CD4-positive, alpha-beta T cell treated with Interleukin-21 for 1 hour (primary cell): ENCODE data around the gene ASPHD2.
"Not testable (repeated sequence)": the region's sequence is repeated elsewhere in the genome, so short reads cannot be mapped to it uniquely, and the experiment has no call there.

Source experiments
- DNase-seq: peaks from one replicate; pipeline ENCODE4 v3.0.0-alpha.2; 2020

The ASPHD2 gene, protein sequence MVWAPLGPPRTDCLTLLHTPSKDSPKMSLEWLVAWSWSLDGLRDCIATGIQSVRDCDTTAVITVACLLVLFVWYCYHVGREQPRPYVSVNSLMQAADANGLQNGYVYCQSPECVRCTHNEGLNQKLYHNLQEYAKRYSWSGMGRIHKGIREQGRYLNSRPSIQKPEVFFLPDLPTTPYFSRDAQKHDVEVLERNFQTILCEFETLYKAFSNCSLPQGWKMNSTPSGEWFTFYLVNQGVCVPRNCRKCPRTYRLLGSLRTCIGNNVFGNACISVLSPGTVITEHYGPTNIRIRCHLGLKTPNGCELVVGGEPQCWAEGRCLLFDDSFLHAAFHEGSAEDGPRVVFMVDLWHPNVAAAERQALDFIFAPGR

DNA sequence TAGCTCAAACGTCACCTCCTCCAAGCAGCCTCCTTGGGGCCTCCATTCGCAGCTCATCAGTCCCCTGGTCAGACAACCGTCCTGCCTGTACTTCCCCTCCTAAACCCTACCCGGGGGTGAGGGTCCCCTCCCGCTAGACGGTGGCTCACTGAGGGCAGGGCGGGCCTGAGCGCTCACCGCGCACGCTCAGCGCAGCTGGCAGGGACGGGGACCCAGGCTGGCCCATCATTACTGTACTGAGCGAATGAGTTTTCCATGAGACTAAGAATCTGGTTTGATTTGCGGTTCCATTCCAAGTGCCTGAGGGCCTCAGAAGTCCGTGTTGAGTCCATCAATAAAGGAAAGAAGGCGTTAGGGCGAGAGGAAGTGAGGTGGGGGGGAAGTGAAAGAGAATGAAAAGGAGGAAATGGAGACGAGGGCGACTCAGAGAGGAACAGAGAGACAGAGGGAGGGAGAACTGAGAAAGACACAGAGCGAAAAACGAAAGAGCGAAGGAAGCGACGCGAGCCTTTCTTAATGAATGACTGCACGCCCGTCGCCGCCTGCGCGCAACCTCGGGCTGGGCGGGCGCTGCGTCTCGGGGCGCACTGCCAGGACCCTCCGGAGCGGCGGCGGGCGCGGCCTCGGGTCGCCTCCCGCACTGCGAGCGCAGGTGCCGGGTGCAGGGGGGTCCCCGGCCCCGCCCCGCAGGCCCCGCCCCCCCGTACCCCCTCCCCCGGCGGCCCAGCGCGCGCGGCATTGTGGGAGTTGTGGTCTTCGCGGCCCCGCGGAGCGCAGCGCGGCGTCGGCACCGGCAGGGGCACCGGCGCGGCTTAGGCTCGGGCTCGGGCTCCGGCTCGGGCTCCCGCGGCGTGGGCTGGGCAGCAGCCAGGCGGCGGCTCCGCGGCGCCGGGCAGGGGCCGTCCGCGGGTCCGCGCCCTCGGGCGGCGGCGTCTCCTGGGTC is at the start of gene ASPHD2:
TSS of gene ASPHD2 (plus strand) at position 746 of the 943 bp plus-strand sequence. CDS start 4,356 bp downstream, outside the sequence.
- DNase-seq: peak; percentile 84

DNA sequence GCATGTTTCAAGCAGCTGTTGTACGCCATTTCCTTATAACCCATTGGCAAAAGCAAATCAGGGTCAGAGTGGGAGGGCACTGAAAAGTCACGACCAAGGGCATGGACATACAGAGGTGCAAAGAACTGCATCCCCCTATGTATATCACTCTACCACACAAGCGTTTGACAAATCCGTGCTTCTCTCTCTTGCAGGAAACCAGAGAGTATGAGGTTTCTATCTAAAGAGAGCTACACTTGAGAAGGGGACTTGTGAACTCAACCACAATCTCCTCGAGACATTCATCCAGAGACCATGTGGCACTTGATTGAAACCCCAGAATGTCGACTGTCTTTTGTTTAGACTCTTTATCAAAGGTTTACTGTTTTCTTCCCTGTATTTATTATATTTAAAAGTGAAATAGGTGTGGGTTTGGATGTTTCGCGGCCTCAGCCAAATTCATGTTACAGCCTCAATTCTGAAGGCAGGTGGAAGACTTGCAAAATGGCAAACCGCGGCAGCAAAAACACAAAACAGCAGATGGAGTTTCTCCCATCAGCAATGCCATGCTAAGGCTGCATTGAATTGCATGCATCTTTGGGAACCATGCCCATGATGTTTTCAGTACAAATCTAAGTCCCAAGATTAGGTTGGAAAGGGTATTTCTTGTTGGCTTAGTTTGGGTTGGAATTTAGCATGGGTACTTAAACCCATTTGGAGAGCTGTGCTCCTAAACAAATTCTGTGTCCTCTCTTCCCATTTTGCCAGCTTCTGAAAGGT is 48.8 kb upstream of the ASPHD2 start:
- DNase-seq: no peak

DNA sequence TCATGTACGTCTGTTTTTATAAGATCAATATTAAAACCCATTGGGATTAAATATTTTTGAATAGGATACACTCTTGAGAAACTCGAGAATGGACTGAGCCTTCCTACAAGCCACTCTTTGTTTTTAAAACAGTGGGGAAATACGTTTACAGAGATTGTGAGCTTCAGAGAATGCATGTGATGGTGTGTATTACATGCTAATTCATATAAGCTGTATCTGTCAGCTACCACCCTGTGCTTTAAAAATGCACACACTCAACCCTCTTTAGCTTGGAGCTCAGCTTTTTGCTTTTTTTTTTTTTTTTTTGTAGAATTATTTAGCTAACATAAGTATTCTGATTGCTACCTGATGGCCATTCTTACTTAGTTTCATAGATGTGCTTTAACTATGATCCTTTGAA is 46.3 kb upstream of the ASPHD2 start:
- no peak for DNase-seq

DNA sequence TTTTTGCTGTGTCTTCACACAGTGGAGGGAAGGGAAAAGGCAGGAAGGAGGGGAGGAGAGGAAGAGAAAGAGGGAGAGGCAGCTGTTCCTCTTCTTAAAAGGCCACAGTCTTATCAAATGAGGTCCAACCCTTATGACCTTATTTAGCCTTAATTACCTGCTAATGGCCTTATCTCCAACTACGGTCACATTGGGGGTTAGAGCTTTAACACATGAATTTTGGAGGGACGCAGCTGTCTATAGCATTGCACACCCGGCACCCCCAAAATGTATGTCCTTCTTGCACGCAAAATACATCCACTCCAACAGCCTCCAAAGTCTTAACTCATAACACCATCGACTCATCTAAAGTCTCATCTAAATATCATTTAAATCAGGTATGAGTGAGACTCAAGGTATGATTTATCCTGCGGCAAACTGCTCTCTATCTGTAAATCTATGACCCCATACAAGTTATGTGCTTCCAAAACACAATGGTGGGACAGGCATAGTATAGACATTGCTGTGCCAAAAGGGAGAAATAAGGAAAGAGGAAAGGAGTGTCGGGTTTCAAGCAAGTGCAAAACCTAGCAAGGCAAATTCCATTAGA is 45.0 kb upstream of the ASPHD2 start:
- no peak for DNase-seq

DNA sequence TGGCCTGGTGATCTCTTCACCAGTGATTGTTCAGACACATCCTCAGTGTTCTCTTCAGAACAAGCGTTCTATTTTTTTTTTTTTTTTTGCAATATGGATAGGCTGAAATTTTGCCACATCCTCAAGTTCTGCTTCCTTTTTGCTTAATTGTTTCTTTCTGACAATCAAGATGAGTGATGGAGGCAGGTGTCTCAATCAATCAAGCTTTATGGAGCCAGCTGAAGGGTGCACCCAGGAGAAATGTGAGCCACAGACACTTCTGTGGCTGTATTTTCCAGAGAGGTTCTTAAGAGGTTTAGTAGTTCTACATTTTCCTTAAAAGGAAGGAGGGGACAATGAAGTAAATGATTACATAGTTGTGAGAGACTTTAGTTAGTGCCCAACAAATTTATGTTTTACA is 43.9 kb upstream of the ASPHD2 start:
- DNase-seq: no peak

DNA sequence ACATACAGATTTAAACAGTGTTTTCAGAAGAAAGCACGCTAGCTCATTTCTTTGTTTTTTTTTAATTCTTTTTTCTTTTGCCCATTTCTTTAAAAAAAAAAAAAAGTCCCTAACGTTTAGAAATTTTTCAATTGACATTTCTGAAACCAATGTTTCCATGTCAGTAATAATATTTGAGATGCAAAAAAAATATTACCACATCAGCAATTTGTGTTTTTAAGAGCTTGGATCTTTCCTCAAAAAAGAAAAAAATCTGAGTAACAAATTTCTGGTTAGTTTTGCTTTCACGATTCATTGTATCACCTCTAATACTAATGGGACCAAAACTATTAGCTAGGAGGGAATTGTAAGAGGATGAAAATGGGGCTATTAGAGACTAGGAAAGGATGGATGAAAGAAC is 39.9 kb upstream of the ASPHD2 start:
- no peak for DNase-seq

DNA sequence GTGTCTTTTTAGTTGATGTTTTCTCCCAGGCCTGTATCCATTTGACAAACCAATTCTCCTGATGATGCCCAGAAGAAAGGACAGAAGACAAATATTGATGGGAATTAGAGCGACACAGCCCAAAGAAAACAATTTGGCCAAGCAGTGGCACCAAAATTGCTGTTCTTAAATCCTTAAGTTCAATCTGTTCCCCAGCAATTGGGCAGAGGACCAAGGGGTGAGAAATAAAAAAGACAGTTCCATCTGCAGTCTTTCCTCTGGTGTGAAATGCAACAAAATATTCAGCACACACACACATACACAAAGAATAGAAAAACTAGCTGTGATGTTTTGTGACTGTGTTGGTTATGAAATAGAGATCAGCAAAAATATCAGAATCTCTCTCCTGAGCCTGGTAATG is 38.0 kb upstream of the ASPHD2 start:
- DNase-seq: no peak

DNA sequence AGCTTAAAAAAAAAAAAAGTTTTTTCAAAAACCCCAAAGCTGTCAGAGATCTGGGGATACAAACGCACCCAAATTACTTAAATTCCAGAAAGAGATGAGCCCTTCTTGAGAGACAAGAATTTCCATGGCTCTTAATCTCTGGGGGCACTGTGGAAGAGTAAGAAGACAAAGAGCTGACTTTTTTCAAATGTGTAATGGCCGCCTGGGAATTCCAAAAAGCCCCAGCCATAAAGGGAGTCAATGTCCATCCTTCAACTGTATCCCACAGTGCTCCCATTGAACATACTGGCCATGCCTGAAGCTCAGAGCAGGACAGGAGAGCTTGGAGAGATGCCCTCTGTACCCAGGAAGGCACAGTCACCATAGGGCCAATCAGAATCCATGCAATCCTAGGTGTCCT is 37.4 kb upstream of the ASPHD2 start:
- DNase-seq: no peak

DNA sequence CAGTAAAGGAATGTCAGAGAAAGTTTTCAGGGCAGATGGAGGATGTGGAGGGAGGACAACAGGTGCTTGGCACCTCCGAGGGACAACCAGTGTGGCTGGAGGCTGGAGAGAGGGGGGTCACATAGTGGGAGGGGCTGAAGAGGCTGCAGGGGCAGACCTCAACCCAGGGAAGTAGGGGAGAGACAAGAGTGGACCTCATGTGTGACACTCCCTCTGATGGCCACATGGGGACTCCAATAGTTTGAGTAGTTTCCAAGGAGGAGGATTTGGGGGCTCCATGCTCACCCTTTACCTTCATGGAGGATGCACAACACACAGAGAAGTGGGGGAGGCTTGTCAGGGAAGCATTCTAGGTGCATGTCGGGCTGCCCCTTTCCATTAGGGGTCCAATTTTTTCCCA is 35.1 kb upstream of the ASPHD2 start:
- DNase-seq: no peak

DNA sequence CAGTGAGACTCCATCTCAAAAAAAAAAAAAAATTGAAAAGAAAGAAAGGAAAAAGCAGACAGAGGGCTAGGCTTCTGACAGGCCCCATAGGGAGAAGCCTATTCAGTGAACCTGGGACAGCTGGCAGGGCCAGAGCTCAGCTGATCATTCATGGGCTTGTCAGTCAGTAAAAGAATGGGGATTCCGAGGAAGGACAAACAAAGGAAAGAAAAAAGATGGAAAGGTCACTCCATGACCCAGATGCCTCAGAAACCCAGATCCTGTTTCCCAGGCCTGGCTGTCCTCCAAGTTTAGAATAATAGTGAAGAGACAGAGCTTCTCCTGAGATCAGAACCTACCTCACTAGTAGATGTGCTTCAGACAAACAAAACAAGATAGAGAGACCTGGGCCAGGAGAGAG is 34.3 kb upstream of the ASPHD2 start:
- DNase-seq: no peak

DNA sequence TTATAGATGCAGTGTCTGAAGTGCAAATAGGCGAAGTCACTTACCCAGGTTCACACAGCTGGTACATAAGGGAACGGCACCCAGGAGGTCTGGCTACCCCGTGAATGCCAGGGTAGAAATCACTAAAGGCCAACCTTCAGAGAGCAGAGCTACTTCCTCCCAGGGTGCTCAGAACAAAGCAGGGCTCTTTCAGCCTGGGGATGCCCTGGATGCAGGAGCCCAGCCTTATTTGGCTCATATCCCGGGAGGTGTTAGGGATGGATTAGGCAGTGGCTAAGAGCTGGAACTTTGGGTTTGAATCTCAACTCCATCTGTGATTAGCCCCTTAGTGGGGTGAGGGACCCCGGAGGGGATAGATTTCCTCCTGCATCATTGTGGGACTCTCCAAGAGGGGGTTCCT is 33.1 kb upstream of the ASPHD2 start:
- no peak for DNase-seq

DNA sequence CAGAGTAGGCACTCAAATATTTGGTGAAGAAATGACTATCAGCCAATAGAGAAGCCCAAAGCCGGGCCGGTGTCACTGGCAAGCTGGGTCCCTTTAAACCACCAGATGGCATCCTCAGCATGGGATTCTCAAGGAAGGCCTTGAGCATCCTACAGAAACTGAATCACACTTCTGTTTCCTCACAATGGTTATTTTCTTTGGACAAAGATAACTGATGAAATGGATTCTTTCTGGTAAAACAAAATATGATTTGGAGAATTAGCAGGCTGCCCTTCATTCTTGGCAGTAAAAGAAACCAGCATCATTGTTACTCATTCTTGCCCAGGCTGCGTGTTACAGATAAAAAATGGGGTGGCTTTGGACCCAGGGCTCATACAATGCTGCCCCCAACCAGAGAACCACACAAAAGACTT is 30.3 kb upstream of the ASPHD2 start:
- peak; percentile 63 for DNase-seq

DNA sequence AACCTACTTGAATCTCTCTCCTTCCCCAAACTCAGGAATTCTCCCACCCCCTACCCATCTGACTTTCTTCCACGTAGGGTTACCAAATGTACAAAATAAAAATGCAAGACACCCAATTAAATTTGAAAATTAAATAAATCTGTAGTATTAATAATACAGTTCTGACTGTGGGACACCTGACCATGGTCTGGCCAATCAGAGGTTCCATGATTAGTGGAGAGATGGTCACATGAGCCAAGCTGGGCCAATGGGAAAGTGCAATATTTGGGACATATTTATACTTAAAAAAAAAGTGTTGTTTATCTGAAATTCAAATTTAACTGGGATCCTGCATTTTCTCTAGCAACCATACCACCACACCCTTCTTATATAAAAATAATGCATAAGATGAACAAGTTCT is 29.8 kb upstream of the ASPHD2 start:
- no peak for DNase-seq

DNA sequence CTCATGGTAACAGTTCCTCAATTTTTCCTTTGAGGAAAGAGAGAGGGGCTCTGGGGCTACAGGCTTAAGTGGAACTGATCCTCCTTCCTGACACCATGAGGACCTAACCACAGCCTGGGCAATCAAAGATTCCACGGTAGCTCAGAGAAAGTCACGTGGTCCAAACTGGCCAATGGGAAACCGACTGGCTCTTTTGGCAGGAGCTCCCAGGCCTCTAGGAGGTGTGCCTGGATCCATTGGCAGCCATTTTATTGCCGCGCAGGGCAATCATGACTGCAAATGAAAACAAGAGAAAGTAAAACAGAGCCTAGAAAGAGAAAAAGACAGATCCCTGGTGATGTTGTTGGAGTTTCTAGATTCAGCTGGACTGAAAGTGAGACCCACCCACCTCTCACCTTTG is 27.3 kb upstream of the ASPHD2 start:
- DNase-seq: no peak

DNA sequence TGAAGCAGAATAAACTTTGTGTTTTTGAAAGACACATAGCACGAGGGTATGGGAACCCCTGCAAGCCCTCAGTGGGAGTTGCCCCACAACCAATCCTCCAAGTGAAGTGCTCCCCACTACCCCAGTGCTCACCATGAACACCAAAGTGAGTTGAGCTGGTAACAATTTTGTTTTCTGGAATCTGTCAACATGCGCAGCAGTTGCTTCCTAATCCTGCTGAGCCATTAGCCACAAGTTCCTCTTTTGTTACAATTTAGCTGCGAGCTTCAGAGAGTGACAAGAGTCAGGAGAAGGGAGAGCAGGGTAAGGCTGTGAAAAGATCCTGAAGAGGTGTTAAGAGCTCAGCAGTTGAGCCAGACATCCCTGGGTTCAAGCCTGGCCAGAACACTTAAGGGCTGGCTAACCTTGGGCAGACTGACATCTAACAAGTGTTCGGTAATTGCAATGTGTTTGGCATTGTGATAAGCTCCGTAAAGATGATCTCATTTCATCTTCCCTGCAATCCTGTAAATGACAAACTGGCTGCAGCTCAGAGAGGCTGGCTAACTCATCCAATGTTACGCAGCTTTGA is 24.1 kb upstream of the ASPHD2 start:
- DNase-seq: peak; percentile 2

DNA sequence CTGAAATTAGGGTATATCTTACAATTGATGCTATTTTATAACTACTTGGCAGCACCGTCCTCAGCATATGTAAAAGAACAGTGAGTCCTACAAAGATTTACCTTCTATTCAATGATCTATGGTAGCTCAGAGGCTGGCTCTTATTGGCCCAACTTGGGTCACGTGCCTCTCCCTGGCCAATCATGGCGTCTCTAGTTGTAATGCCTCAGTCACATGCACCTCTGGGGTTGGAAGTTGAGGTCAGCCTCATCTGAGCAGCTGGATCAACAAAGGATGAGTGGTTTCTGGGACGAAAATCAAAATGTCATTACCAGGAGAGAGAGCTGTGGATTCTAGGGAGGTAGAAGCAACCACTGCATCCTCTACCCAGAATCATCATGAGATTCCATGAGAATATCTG is 22.9 kb upstream of the ASPHD2 start:
- DNase-seq: no peak

DNA sequence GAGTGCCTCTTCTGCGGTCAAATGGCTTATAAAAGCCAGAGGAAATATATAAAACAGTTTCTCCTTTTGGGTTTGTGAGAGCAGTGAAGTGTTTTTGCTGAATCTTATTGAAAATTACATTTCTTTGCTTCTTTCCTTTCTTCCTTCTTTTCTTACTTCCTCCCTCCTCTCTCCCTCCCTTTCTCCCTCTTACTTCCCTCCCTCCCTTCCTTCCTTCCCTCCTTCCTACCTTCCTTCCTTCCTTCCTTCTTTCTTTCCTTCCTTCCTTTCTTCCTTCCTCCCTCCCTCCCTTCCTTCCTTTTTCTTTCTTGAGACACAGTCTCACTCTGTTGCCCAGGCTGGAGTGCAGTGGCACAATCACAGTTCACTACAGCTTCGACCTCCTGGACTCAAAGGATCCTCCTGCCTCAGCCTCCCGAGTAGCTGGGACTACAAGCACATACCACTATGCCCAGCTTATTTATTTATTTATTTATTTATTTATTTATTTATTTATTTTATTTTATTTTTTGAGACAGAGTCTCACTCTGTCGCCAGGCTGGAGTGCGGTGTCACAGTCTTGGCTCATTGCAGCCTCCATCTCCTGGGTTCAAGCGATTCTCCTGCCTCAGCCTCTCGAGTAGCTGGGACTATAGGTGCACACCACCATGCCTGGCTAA is 20.4 kb upstream of the ASPHD2 start:
- not testable (repeated sequence) for DNase-seq

DNA sequence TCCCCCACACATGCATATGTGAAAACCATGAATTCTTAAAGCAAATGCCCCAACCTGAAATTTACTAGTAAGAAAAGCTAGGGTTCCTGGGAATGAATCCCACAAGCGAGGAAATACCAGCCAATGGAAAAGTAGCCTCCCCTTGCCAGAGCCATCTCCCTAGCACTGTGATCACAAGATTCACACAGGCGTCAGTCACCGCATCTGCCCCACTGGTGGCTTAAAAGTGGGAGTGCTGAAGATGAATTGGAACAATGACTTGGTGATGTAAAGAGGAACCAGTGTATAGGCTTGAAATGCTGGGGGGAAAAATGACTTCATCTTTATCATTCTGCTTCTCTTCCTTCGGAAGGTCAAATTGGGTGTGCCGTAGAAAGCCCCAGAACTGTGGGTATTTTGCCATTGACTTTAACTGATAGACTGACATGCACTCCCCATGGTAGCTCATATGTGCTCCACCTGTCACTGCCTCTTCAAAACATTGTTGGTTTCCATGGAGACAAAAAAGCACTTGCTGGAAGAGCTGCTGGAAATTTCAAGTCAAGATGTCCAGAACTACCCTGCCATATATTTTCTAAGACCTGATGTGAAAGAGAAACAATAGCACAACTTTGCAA is 19.2 kb upstream of the ASPHD2 start:
- no peak for DNase-seq

DNA sequence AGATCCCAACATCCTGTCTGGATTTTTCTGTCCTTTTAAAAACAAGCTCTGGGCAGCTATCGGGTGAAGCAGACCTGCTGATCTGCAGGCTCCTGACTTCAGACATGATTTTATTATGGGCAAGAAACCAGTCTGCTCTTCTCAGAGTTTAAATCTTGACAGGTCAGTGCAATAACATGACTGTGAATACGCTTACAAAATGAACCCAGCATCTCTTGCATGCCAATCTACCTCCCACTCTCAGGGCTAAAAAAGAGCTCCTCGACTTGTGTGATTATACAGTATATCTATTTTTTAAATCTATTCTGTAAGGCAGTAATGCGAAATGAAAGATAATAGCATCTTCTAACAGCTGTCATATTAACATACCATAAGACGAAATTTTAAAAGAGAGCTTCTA is 18.7 kb upstream of the ASPHD2 start:
- no peak for DNase-seq

DNA sequence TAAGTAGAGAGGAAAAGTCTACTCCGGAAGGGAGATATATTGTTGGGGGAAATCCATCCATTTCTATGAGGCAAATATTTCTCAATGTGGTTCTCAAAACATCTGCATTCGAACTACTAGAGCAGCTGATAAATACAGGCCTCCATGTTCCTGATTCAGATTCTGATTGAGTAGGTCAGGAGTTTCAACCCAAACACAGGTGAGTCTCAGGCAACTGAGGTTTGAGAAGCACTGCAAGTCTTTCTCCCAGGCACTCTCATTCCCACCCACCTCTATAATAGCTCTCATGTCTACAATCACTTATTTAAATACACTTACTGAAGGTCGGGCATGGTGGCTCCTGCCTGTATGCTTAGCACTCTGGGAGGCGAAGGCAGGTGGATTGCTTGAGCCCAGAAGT is 14.7 kb upstream of the ASPHD2 start:
- DNase-seq: no peak

DNA sequence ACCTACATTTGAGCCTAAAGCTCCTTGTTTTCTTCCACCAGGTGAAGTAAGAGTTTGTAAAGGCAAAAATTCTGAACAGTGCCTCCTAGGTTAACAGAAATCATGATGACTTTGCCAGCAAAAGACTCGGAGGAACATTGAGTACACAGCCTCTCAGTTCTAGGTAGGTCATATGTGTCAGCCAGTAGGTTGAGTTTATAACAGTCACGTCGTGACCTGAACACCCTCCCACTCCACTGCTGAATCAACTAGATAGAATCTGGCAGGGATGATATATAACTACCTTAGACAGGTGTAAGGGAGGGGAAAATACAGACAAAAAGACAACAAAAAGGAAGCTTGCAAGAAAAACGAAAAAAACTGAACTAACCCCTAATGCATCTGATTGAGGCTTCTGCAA is 12.8 kb upstream of the ASPHD2 start:
- no peak for DNase-seq
